GM12878 (cell line): ENCODE measurements around the gene NKX1-1. TPM values are rescaled to one million over a fixed set of nuclear protein-coding genes. Genes with fewer than 3 reads are reported as not detected.

Experiments
- ATAC-seq: fragments of 200-7000 bp; cut with Tn5 transposase; 3 replicates; pipeline ENCODE4 v1.9.1; 2020; ENCODE audit warnings: mild to moderate bottlenecking, moderate library complexity
- BruUV-seq: library from RNA; stranded (reverse); fragments of 400-500 nt; replicated peaks from 2 replicates; lab custom pipeline; 2021; lab: Mats Ljungman, UMichigan
- CTCF ChIA-PET: fragments of 300-600 bp; sonication (Branson Sonifier 250); formaldehyde crosslinking; extraction: SDS; loops from one replicate; lab custom pipeline; 2021; ENCODE audit warnings: inconsistent platforms; lab: Yijun Ruan, JAX
- POLR2A ChIA-PET: fragments of 350-600 bp; formaldehyde crosslinking; extraction: SDS; loops from one replicate; lab custom pipeline; 2021; ENCODE audit warnings: inconsistent platforms; lab: Charles Lee
- RAD21 ChIA-PET: fragments of 300-600 bp; sonication (Branson Sonifier 250); formaldehyde crosslinking; loops from one replicate; lab custom pipeline; 2023; ENCODE audit warnings: antibody characterized with exemption; ENCODE audit not compliant: unreplicated experiment; lab: Charles Lee
- SMC1A ChIA-PET: fragments of 300-600 bp; sonication (Branson Sonifier 250); formaldehyde crosslinking; loops from one replicate; lab custom pipeline; 2023; ENCODE audit not compliant: unreplicated experiment, uncharacterized antibody; lab: Charles Lee
- DNase-seq: peaks from one replicate; pipeline ENCODE4 v3.0.0-alpha.2; 2011; ENCODE audit warnings: low read depth, low spot score
- FAIRE-seq: peaks from 3 replicates; lab custom pipeline; 2011; peaks lifted over from hg19 to GRCh38; lab: Jason Lieb, UNC
- H2AFZ ChIP-seq: 2 replicates; pipeline ENCODE4 v1.6.0; 2011; ENCODE audit warnings: low read depth, low read length, control low read depth; ENCODE audit not compliant: control insufficient read depth
- H3K27ac ChIP-seq: 2 replicates; pipeline ENCODE4 v1.5.1; 2011; ENCODE audit warnings: control low read depth; ENCODE audit not compliant: control insufficient read depth, insufficient read depth
- H3K27me3 ChIP-seq, 2 experiments: replicated peaks in 1 of 2; 2 replicates each; pipeline versions ENCODE4 v1.6.0 to v1.6.1; 2011; ENCODE audit warnings: low read length in 1 of 2; ENCODE audit not compliant: control insufficient read depth in 2 of 2, insufficient read depth in 2 of 2
- H3K36me3 ChIP-seq, 2 experiments: 2 replicates each; pipeline ENCODE4 v1.5.1; 2011; ENCODE audit warnings: low read length in 1 of 2; ENCODE audit not compliant: control insufficient read depth in 2 of 2, insufficient read depth in 2 of 2
- H3K4me1 ChIP-seq: 2 replicates; pipeline ENCODE4 v1.6.1; 2011; ENCODE audit warnings: mild to moderate bottlenecking, low read length, moderate library complexity, mixed read lengths; ENCODE audit not compliant: control insufficient read depth, insufficient read depth
- H3K4me2 ChIP-seq: 2 replicates; pipeline ENCODE4 v1.6.0; 2011; ENCODE audit warnings: control low read depth; ENCODE audit not compliant: control insufficient read depth, insufficient read depth
- H3K4me3 ChIP-seq: fragments of 200-600 bp; sonication (generic); 2 replicates; pipeline ENCODE4 v1.5.1; 2016
- H3K79me2 ChIP-seq: 2 replicates; pipeline ENCODE4 v1.6.0; 2011; ENCODE audit warnings: low read length; ENCODE audit not compliant: control insufficient read depth, insufficient read depth
- H3K9ac ChIP-seq: 2 replicates; pipeline ENCODE4 v1.8.0; 2011; ENCODE audit warnings: low read length, control low read depth, mixed read lengths; ENCODE audit not compliant: control insufficient read depth, insufficient read depth
- H3K9me3 ChIP-seq: replicated peaks from 3 replicates; pipeline ENCODE4 v1.5.1; 2011; ENCODE audit warnings: mild to moderate bottlenecking, low read length; ENCODE audit not compliant: control insufficient read depth, insufficient read depth
- H4K20me1 ChIP-seq: 2 replicates; pipeline ENCODE4 v1.6.0; 2011; ENCODE audit not compliant: control insufficient read depth, insufficient read depth
- ATF3 ChIP-seq: IDR thresholded peaks from 2 replicates; pipeline ENCODE4 v1.6.1; 2011; ENCODE audit warnings: low read depth, mild to moderate bottlenecking, low read length, moderate library complexity, borderline replicate concordance; ENCODE audit errors: extremely low read depth
- CREM ChIP-seq: IDR thresholded peaks from 2 replicates; pipeline ENCODE4 v1.6.1; 2014; ENCODE audit warnings: antibody characterized with exemption, low read depth
- EED ChIP-seq: sonication (generic); IDR thresholded peaks from 2 replicates; pipeline ENCODE4 v1.6.1; 2016; ENCODE audit warnings: antibody characterized with exemption, low read depth
- EGR1 ChIP-seq, 2 experiments: IDR thresholded peaks; 1 replicate in 1 of 2; 2 replicates in 1 of 2; pipeline ENCODE4 v1.6.1; 2011 to 2012; ENCODE audit warnings: low read depth in 2 of 2, low read length in 2 of 2, borderline replicate concordance in 1 of 2, mild to moderate bottlenecking in 1 of 2, moderate library complexity in 1 of 2
- KAT2A ChIP-seq: conservative IDR thresholded peaks from 2 replicates; pipeline ENCODE4 v1.6.1; 2011; ENCODE audit warnings: low read depth, low read length; ENCODE audit not compliant: control insufficient read depth
- MEF2A ChIP-seq: IDR thresholded peaks from 2 replicates; pipeline ENCODE4 v1.6.1; 2011; ENCODE audit warnings: low read depth, mild to moderate bottlenecking, low read length, moderate library complexity; ENCODE audit not compliant: insufficient read depth
- POU2F2 ChIP-seq: IDR thresholded peaks from 3 replicates; pipeline ENCODE4 v1.6.1; 2011; ENCODE audit warnings: low read depth, mild to moderate bottlenecking, low read length, borderline replicate concordance
- RAD51 ChIP-seq: fragments of 450-650 bp; IDR thresholded peaks from 2 replicates; pipeline ENCODE4 v1.6.1; 2016; ENCODE audit warnings: moderate library complexity, mild to moderate bottlenecking, inconsistent platforms
- SIN3A ChIP-seq: IDR thresholded peaks from 2 replicates; pipeline ENCODE4 v1.6.1; 2012; ENCODE audit warnings: low read depth, low read length, improper control_type of control experiment
- SREBF2 ChIP-seq: IDR thresholded peaks from 2 replicates; pipeline ENCODE4 v1.6.1; 2012; ENCODE audit warnings: mild to moderate bottlenecking, low read length
- WRNIP1 ChIP-seq: IDR thresholded peaks from 2 replicates; pipeline ENCODE4 v1.6.1; 2011; ENCODE audit warnings: low read depth, low read length, improper control_type of control experiment, borderline replicate concordance
- ZNF207 ChIP-seq: fragments of 450-650 bp; IDR thresholded peaks from 2 replicates; pipeline ENCODE4 v1.6.1; 2014; ENCODE audit warnings: antibody characterized with exemption, mild to moderate bottlenecking, borderline replicate concordance
- ZZZ3 ChIP-seq: IDR thresholded peaks from 2 replicates; pipeline ENCODE4 v1.6.1; 2011; ENCODE audit warnings: low read depth; ENCODE audit not compliant: control insufficient read depth, insufficient read length
- WGBS: methylation state at CpG from one replicate; pipeline ENCODE4 v1.1.6; 2016; ENCODE audit warnings: low lambda C conversion rate; ENCODE audit not compliant: insufficient replicate concordance, insufficient coverage; ENCODE audit errors: missing lambda C conversion rate; 5-methylcytosine and 5-hydroxymethylcytosine counted together
- in situ Hi-C: fragments of 300-500 bp; cut with MboI; formaldehyde crosslinking; loops from 9 replicates; pipeline ENCODE4 v1.14.3; 2018; ENCODE audit warnings: mixed read lengths
- intact Hi-C: fragments of 100-400 bp; cut with micrococcal nuclease; formaldehyde crosslinking; loops from one replicate; pipeline ENCODE4 v1.14.2; 2022; ENCODE audit not compliant: unreplicated experiment
- polyA plus RNA-seq, 11 experiments: library from polyadenylated mRNA; depleted of rRNA in 4 of 11; unstranded in 6 of 11; stranded (reverse) in 5 of 11; fragments of >200 nt; fragmentation: Nextera tagmentation in 4 of 11; fragmentation: Illumina TruSeq in 1 of 11; extraction: Ambion mirVana in 4 of 11; extraction: Trizol in 1 of 11; gene quantifications; 1 replicate in 1 of 11; 2 replicates in 10 of 11; pipeline versions ENCODE4 v1.2.1 to v1.2.3, GENCODE V29; 2011 to 2016; ENCODE audit warnings: inconsistent platforms in 2 of 11, missing spikeins in 2 of 11, low read depth in 1 of 11
- total RNA-seq, 4 experiments: library from RNA; depleted of rRNA in 3 of 4; stranded (reverse); fragments of >200 nt in 3 of 4; fragmentation: Illumina TruSeq in 1 of 4; extraction: Trizol in 1 of 4; gene quantifications; 2 replicates each; pipeline versions ENCODE4 v1.2.1 to v1.2.3, GENCODE V29; 2013 to 2021
- TF ChIP-seq, protein P1 (sequence below): fragments of 450-650 bp; IDR thresholded peaks from 2 replicates; pipeline ENCODE4 v1.6.1; 2017; ENCODE audit warnings: low read depth, mild to moderate bottlenecking, moderate library complexity

The NKX1-1 gene
- total and polyA plus RNA-seq, 10 of the 15 experiments (the other 5 are each of a cell fraction or from before 2014, with no cell fraction given) = not detected

- SMC1A ChIA-PET = no interaction called here
- Histone ChIP-seq H2AFZ (no peak overlapping the region), H3K27ac (no peak overlapping the region)
- no peak for TF ChIP-seq MEF2A
- no peak for TF ChIP-seq KAT2A
- TF ChIP-seq ATF3 = no peak
- TF ChIP-seq SREBF2 = no peak
- no peak for TF ChIP-seq CREM
- no peak for TF ChIP-seq ZZZ3
- TF ChIP-seq, all 136 proteins: peak for 0
- Histone ChIP-seq H3K9ac (no peak overlapping the region), H4K20me1 (no peaks in the 10 kb centered on the region), H3K4me3 (no peak overlapping the region), H3K27me3 (no peaks in the 10 kb centered on the region), H3K36me3 (no peaks in the 10 kb centered on the region), H3K4me2 (no peak overlapping the region), H3K79me2 (no peaks in the 10 kb centered on the region), H3K4me1 (no peaks in the 10 kb centered on the region), H3K9me3 (no peaks in the 10 kb centered on the region; the same call in 2 of the 3 replicates)
- DNase-seq (no peak), FAIRE-seq (no peak), ATAC-seq (no peak)
- POLR2A ChIA-PET = no interaction called here
- WGBS = 76% methylated on average over 40 of the region's 77 CpGs
- intact Hi-C loops (no loop called here), in situ Hi-C loops (no loop called here)
- CTCF ChIA-PET = no interaction called here
- no TSS peak for BruUV-seq
- RAD21 ChIA-PET = no interaction called here
Measured at GRCh38 chr4:1413687-1414479, 7.6 kb upstream of the NKX1-1 start.

DNA sequence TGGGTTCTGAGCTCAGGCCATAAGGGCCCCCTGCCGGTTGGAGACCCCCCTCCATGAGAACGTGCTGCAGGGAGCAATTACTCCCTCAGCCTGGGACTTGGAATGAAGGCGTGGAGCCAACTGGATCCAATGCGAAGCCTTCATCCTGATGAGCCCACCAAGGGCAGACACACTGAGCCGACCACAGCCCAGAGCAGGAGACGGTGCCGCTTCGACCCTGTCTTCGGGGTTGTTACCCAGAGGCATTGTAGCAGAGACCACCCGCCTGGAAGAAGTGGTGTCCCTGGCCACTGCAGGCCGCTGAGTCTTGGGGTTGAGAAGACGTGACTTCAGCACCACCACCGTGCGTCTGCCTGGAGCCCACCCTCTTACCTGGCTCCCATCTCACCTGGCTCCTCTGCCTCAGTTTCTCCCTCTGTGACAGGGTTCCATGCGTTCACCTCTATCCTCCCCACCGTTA lies 7.0 kb upstream of the NKX1-1 start:
- H3K27me3 ChIP-seq = no peaks in the 10 kb centered on the region
- H3K27ac ChIP-seq = no peak overlapping the region
- H3K4me3 ChIP-seq = no peak overlapping the region
- ChIA-PET RAD21 (no interaction called here), SMC1A (no interaction called here), CTCF (no interaction called here), POLR2A (no interaction called here)
- no peaks in the 10 kb centered on the region for H3K79me2 ChIP-seq
- in situ Hi-C loops = no loop called here
- no peak overlapping the region for H2AFZ ChIP-seq
- no peak for ATAC-seq
- no peaks in the 10 kb centered on the region for H4K20me1 ChIP-seq
- H3K9me3 ChIP-seq = no peaks in the 10 kb centered on the region; the same call in 2 of the 3 replicates
- TF ChIP-seq SIN3A = no peak
- no peak for TF ChIP-seq RAD51
- TF ChIP-seq ZNF207 = no peak
- TF ChIP-seq POU2F2 = no peak
- TF ChIP-seq EED = no peak
- no peak for TF ChIP-seq EGR1 (IDR thresholded peaks at IDR 0.05; ENCODE audit: borderline replicate concordance in 1 of 2, low read depth in 2 of 2, low read length in 2 of 2)
- no peak for TF ChIP-seq WRNIP1
- TF ChIP-seq, protein P1, sequence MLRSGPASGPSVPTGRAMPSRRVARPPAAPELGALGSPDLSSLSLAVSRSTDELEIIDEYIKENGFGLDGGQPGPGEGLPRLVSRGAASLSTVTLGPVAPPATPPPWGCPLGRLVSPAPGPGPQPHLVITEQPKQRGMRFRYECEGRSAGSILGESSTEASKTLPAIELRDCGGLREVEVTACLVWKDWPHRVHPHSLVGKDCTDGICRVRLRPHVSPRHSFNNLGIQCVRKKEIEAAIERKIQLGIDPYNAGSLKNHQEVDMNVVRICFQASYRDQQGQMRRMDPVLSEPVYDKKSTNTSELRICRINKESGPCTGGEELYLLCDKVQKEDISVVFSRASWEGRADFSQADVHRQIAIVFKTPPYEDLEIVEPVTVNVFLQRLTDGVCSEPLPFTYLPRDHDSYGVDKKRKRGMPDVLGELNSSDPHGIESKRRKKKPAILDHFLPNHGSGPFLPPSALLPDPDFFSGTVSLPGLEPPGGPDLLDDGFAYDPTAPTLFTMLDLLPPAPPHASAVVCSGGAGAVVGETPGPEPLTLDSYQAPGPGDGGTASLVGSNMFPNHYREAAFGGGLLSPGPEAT = no peak
- no peak overlapping the region for H3K9ac ChIP-seq
- 62% methylated on average over 15 of the region's 16 CpGs for WGBS
- intact Hi-C loops = no loop called here
- no peak overlapping the region for H3K4me2 ChIP-seq
- H3K36me3 ChIP-seq = no peaks in the 10 kb centered on the region
- no peaks in the 10 kb centered on the region for H3K4me1 ChIP-seq
- BruUV-seq = no TSS peak
- no peak for FAIRE-seq
- DNase-seq = no peak
